RWPE2 (cell line): Measurements from ENCODE around the gene ZNF280D.

Experiments
- ATAC-seq: fragments of 200-7000 bp; cut with Tn5 transposase; 3 replicates; pipeline ENCODE4 v1.9.1; 2021; ENCODE audit warnings: low read depth
- DNase-seq: peaks from one replicate; pipeline ENCODE4 v3.0.0-alpha.2; 2020; ENCODE audit warnings: low spot score
- H3K27ac ChIP-seq: fragments of 450-650 bp; 2 replicates; pipeline ENCODE4 v1.5.1; 2017; ENCODE audit warnings: mild to moderate bottlenecking; ENCODE audit not compliant: poor library complexity, severe bottlenecking
- H3K27me3 ChIP-seq: fragments of 250-450 bp; sonication (Bioruptor Pico); 2 replicates; pipeline ENCODE4 v1.5.1; 2021; ENCODE audit warnings: mild to moderate bottlenecking, moderate library complexity; ENCODE audit not compliant: insufficient read depth, poor library complexity, severe bottlenecking
- H3K36me3 ChIP-seq: fragments of 250-450 bp; sonication (Bioruptor Pico); 2 replicates; pipeline ENCODE4 v1.5.1; 2020; ENCODE audit warnings: low read depth, mild to moderate bottlenecking, moderate library complexity
- H3K4me1 ChIP-seq: fragments of 250-450 bp; sonication (Bioruptor Pico); 2 replicates; pipeline ENCODE4 v1.5.1; 2021; ENCODE audit warnings: mild to moderate bottlenecking, moderate library complexity; ENCODE audit not compliant: insufficient read depth, poor library complexity, severe bottlenecking
- H3K4me3 ChIP-seq: fragments of 250-450 bp; sonication (Bioruptor Pico); 2 replicates; pipeline ENCODE4 v1.5.1; 2021; ENCODE audit warnings: mild to moderate bottlenecking, moderate library complexity; ENCODE audit not compliant: severe bottlenecking
- H3K9me3 ChIP-seq: fragments of 250-450 bp; sonication (Bioruptor Pico); 2 replicates; pipeline ENCODE4 v1.5.1; 2021; ENCODE audit warnings: mild to moderate bottlenecking, moderate library complexity; ENCODE audit not compliant: severe bottlenecking
- CTCF ChIP-seq: fragments of 450-650 bp; IDR thresholded peaks from one replicate; pipeline ENCODE4 v1.5.1; 2017; ENCODE audit warnings: mild to moderate bottlenecking, moderate library complexity; ENCODE audit not compliant: poor library complexity, severe bottlenecking

Gene ZNF280D

GRCh38 chr15:56741541-56741940, 8.2 kb upstream of the ZNF280D start:
- Histone ChIP-seq H3K4me1 (no peaks in the 10 kb centered on the region), H3K4me3 (no peak overlapping the region), H3K36me3 (no peaks in the 10 kb centered on the region), H3K9me3 (no peaks in the 10 kb centered on the region), H3K27me3 (no peaks in the 10 kb centered on the region), H3K27ac (no peak overlapping the region)
- DNase-seq (no peak), ATAC-seq (no peak)
- no peak for TF ChIP-seq CTCF

GRCh38 chr15:56739964-56740640, 6.8 kb upstream of the ZNF280D start:
- ATAC-seq (no peak), DNase-seq (no peak)
- H3K4me3 ChIP-seq, result no peak overlapping the region
- no peaks in the 10 kb centered on the region for H3K9me3 ChIP-seq
- H3K27ac ChIP-seq, result no peak overlapping the region
- H3K4me1 ChIP-seq, result no peaks in the 10 kb centered on the region
- no peaks in the 10 kb centered on the region for H3K36me3 ChIP-seq
- peak; percentile 6 for TF ChIP-seq CTCF
- no peaks in the 10 kb centered on the region for H3K27me3 ChIP-seq

GRCh38 chr15:56739474-56739873, 6.2 kb upstream of the ZNF280D start:
- peaks cover under 1% of the 10 kb centered on the region for H3K9me3 ChIP-seq
- H3K27ac ChIP-seq, result no peak overlapping the region
- H3K27me3 ChIP-seq, result no peaks in the 10 kb centered on the region
- no peaks in the 10 kb centered on the region for H3K4me1 ChIP-seq
- H3K36me3 ChIP-seq, result no peaks in the 10 kb centered on the region
- no peak overlapping the region for H3K4me3 ChIP-seq
- ATAC-seq (no peak), DNase-seq (no peak)
- no peak for TF ChIP-seq CTCF

DNA sequence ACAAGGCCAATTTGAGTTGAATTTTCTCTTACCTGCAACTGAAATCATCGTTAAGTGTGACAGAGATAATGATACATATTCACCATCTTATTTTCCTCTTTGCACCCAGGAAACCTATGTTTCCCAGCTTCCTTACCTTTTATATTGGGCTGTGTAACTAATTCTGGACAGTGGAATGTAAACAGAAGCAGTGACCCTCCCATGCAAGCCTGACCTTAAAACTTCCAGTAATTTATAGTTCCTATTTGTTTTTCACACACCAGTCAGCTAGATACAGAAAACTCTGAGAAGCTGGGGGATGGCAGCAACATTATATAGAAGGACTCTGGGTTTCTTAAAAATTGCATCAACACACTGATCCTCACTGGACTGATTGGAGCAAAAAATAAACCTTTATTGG, 4.5 kb upstream of the ZNF280D start:
- ATAC-seq, result no peak
- H3K9me3 ChIP-seq, result peaks cover 7% of the 10 kb centered on the region
- H3K36me3 ChIP-seq, result no peaks in the 10 kb centered on the region
- TF ChIP-seq CTCF, result no peak
- H3K27me3 ChIP-seq, result no peaks in the 10 kb centered on the region
- H3K4me1 ChIP-seq, result no peaks in the 10 kb centered on the region
- H3K27ac ChIP-seq, result no peak overlapping the region
- no peak overlapping the region for H3K4me3 ChIP-seq
- DNase-seq, result no peak

DNA sequence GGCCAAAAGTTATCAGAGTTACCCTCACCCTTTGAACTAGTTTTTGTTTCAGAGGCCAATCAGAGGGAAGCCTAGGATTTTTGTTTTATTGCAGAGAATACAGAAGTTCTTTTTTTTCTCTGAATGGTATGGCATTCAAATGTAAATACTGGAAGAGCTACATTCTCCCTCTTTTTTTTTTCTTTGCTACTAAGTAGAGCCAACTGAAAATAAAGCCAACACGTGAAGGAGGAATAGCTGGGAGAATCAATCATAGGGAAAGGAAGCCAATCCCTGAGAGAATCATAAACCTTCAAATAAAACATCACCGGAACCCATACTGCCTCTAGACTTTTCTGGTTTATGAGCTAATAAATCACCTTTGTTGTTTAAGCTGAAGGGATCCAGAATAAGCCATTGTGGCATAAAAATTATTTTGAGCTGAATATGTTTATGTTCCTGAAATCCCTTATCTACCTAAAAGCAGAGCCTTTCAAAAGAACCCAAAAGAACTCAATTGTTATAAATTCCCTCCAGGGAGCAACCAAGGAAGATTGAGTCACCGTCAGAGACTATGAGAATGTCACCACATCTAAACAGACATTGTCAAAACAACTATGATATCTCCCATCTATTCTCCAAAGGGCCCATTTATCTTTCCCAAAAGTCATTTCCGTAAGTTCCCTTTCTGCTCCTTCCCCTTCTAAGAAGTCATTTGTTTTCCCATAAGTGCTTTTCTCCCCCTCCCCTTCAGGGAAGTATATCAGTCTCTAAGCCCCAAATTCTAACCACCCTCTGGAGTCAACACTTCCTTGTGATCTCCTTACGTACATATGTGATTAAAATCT, 3.8 kb upstream of the ZNF280D start:
- no peak overlapping the region for H3K4me3 ChIP-seq
- H3K9me3 ChIP-seq, result peaks cover 7% of the 10 kb centered on the region
- no peak for TF ChIP-seq CTCF
- no peak for ATAC-seq
- H3K4me1 ChIP-seq, result peaks cover 3% of the 10 kb centered on the region
- no peak for DNase-seq
- no peaks in the 10 kb centered on the region for H3K27me3 ChIP-seq
- no peaks in the 10 kb centered on the region for H3K36me3 ChIP-seq
- H3K27ac ChIP-seq, result no peak overlapping the region
